NCI-H524 treated with DMSO at 0.1 percent for 48 hours (cell line): ENCODE results near the gene LYSMD2.

ENCODE experiments used
- DNase-seq: peaks from one replicate; lab custom pipeline; 2025; lab: John Stamatoyannopoulos, UW

Gene LYSMD2

DNA sequence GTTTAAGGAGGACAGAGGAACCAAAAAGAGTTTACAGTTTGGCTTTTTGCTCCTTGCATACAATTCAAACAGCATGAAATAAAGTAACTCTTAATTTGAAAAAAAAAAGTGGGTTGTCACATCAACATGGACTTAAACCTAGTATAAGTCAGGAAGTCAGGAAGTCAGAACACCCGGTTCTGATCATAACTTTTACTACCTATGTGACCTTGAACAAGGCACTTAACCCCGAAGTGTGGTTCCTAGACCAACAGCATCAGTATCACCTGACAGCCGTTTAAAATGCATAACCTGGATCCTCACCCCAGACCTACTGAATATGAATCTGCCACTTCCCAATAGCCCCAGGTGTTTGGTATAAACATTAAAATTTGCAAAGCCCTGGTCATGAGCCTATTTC is 18.7 kb downstream of the LYSMD2 start:
- no peak for DNase-seq

DNA sequence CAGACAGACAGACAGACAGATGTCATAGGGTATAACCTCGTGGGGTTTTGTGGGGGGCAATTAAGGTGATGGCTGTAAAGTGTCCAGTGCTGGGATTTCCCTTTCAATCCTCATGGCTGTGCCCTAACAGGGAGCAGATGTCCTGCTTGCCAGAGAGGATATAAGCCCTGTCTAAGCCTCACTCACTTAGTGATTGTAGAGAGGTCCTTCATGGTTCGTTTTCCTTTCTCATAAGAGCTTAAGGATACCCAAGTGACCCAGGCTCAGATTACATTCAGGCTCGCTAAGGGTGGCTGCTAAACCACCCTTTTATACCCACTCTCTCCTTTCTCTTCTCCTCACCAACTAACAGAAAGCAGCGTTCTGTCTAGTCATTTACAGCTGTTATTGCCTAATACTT is 19.2 kb downstream of the LYSMD2 start:
- DNase-seq = peak; percentile 98

DNA sequence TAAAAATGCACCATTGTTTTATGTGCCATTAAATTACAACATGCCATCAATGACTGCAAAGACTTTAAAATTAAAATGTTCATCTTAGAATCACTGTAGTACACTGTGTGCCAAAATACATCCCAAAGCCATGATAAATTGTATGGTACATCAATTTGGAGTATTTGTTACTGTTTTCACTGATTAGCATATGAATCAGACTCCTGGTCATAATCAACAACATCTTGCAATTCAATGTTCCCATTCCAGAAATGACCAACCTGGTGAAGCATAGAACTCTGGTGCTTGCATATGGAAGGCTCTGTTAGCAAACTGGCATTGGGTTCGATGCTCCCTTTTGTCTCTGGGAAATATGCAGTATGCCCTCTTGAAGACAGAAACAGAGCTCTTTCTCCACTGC is 22.5 kb downstream of the LYSMD2 start:
- DNase-seq = no peak

DNA sequence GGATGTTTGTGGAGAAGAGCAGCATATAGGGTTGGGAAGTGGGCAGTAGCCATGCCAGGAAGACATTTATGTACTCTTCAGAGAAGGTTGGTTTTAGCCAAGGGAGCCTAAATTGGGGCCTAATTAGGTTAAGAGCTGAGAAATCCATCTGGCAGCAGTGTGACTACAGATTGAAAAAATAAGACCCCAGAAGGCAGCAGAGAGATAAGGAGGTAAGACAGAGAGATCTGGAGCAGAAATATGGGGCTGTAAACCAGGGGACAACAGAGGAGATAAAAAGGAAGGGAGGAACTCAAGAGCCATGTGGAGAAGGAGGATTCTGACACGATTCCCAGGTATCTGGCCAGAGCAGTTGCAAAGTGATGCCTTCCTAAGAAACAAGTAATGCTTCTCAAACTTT is 23.3 kb downstream of the LYSMD2 start:
- peak; percentile 60 for DNase-seq

DNA sequence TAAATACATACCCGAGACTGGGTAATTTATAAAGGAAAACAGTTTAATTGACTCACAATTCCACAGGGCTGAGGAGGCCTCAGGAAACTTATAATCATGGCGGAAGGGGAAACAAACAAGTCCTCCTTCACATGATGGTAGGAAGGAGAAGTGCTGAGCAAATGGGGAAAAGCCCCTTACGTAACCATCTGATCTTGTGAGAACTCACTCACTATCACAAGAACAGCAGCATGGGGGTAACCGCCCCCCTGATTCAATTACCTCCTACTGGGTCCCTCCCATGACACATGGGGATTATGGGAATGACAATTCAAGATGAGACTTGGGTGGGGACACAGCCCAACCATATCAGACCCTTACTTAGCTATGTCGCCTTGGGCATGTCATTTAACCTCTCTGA is 28.4 kb downstream of the LYSMD2 start:
- DNase-seq = no peak

DNA sequence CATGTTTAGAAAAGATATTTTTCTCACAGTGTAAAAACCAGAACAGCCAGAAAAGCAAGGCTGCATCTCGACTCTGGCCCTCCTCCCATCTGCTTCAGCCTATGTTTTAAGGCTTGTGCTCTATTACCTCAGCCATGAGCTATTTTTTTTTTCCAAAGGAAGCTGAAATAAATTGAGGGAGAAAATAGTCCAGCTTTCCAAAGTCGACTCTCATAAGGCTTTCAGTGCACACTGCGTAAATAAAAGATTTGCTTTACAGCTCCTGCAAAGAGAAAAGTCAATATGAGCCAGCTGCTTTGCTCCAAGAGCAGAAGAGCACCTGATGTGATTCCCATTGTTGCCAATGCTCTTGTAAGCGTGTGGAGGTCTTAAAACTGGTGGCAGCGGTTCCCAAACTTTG is 29.4 kb downstream of the LYSMD2 start:
- DNase-seq = no peak

DNA sequence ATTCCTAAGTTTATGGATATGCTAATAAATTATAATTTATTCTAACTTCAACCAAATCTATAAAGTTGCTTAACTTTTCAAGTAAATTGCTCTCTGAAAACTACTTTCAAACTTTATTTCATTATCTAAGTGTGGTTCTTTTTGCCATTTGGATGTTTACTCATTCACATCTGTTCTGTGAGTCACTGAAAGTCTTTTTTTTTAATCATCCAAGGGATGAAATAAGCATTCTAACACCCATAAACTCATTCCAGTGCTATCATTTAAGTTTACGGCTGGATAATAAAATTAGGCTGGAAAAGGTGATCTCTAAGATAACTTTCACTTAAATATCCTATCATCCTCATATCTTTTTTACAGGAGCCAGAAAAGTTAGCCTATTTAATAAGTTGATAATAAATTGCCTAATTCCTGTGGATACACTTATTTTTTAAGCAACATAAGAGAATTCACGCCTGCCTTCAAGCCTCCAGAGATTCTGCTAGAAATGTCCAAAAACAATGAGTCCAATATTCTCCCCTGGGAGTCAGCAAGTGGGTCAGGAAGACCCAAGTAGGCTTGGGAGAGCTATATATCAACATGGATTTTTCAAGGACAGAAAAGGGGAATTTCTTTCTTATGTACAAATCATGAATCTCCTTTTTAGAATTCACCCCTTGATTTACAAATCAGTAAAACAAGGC is 30.4 kb downstream of the LYSMD2 start:
- no peak for DNase-seq

DNA sequence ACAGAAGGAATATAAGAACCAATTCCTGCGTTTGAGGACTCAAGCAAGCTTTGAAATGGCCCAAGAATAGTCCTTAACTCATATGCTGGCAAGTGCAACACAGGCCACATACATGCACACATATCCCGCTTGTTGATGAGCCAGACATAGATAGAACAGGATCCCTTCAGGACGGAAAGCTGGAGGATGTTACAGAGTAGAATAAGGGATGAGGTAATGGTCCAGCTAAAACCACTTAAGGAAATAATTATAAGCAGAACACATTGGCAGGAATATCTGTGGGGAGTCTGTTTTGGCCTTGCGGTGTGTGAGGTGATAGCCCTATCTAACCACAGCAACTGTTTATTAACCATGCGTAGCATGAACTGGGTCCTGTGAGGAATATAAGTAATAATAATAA is 31.2 kb downstream of the LYSMD2 start:
- DNase-seq = no peak

DNA sequence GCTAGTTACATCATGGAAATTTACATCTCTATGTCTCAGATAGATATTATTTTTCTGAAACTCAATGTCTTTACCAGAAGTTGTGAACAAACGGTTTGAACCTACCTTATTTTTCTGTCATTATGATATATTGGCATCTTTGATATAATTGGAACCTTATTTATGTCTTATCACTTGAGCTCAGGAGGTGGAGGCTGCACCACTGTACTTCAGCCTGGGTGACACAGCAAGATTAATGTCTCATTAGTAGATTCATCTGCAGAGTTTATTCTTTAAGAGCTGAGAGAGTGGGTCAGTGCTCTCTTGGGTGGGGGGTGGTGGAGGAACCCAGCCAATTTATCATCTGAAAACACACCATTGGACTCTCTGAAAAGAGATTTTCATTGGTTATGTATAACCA is 34.7 kb downstream of the LYSMD2 start:
- DNase-seq = no peak

DNA sequence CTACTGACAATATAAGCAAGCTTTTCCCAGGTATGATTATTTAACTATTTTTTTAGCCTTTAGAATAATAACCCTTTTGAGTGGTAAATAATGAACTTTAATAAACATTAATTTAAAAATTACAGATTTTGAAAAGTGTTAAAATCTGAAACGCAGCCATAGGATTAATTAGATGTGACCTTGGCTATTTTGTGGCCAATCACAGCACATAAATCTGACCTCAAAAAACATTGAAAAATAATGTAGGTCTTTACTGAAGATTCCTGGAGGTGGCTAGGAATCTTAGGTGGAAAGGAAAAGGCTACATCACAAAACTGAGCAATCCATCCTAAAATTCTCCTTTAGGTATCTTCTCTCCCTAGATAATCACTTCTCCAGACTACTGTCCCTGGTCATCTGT is 38.1 kb downstream of the LYSMD2 start:
- DNase-seq = no peak

DNA sequence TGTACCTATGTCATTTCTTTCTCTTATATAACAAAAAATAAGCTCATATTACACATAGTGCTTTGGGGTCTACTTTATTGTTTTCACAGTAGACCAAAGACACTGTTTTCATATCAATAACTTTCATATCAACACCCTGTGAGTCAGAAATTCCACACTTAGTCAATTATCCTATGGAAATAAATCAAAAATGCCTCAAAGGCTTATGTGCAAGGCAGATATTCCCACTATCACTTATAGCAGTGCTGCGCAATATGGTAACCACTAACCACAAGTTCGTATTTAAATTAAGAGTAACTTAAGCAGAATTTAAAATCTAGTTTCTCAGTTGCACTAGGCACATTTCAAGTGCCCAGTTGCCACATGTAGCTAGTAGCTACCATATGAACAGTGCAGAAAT is 40.3 kb downstream of the LYSMD2 start:
- DNase-seq = no peak

DNA sequence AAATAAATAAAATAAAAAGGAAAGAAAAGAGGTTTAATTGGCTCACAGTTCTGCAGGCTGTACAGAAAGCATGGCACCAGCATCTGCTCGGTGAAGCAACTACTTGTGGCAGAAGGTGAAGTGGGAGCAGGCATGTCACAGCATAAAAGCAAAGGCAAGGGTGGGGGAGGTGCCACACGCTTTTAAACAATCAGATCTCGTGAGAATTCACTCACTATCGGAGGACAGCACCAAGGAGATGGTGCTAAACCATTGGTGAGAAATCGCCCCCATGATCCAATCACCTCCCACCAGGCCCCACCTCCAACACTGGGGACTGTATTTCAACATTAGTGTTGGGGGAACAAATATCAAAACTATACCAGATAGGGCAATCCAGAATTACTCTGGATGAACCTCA is 40.9 kb downstream of the LYSMD2 start:
- no peak for DNase-seq

DNA sequence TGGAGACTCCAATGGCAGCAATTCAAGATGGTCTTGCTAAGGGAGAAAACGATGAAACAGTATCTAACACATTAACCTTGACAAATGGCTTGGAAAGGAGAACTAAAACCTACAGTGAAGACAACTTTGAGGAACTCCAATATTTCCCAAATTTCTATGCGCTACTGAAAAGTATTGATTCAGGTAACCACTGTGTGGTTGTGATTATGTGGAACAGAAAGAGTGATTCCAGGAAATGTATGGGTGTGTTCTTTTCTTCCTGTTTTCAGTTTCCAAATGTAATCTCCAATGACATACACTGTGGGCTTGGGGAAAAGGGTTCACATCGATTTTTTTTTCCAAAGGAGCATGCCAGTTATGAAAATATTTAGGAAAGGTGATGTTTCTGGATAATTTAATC is 45.3 kb downstream of the LYSMD2 start:
- no peak for DNase-seq

DNA sequence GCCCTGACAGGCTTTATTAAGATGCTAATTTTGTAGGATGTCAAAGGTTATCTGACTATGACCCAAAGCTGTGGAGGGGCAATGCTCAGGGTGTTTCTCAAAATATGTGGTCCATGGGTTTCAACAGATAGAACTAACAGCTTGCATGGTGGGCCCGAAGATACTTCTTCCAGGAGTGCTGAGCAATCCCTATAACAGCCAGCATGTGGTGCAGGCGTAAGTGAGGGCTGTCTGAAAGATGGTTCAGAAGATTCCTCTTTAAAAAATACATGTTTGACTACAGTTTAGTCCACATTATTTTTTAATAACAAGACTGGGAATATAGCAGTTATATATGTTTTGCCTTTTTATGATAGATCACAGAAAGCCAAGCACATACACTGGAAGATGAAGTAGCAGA is 48.6 kb downstream of the LYSMD2 start:
- DNase-seq = no peak

DNA sequence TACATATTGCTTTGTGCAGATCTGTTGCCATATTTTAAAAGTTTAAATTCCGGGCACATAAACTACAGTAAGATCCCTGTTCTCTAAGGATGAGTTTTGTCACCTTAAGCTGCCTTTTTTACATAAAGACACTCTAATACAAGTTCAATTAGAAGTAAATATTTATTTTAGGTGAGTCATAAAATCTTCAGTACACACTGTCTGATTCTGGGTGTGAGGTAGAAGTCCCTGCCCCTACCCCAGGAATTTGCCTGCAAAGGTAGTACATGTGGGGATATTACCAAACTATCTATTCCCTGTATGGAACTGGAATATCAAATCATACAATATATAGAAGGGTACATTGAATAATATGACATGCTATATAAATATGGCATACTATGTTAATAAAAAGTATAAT is 49.9 kb downstream of the LYSMD2 start:
- DNase-seq = no peak

DNA sequence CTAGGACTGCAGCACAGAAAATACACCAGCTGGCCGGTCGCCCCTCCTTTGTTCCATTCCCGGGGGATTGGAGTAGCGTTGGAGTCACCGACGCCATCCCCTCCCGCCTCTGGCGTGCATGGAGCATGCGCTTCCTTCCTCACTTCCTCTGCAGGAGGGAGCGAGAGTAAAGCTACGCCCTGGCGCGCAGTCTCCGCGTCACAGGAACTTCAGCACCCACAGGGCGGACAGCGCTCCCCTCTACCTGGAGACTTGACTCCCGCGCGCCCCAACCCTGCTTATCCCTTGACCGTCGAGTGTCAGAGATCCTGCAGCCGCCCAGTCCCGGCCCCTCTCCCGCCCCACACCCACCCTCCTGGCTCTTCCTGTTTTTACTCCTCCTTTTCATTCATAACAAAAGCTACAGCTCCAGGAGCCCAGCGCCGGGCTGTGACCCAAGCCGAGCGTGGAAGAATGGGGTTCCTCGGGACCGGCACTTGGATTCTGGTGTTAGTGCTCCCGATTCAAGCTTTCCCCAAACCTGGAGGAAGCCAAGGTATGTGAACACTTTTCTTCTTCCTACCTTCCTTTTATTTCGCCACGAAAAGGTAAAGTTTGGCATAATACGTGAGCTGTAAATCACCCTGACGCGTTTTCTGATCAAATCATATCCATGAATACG is 56.0 kb downstream of the LYSMD2 start, which contains the start of gene SCG3:
Gene SCG3 (plus strand): TSS at position 201 of the 661 bp plus-strand sequence. CDS start 253 bp downstream, at position 454.
- DNase-seq = peak; percentile 65

DNA sequence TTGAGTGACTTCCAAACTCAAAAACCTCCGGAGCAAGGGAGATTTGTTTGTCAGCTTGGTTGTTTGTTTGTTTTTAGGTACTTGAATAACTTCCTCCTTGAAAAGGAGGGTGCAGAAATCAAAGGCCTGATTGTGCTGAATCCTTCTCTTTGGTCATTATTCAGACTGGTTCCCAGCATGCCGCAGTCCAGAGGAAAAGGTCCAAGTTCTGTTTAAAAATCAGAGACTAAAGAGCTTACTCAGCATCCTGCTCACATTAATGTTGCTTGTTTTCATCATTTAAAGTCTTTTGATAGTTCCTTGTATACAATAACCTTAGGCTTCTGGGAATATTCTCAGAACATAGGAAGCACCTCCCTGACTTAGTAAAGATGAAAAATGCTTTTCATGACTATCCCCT is 57.1 kb downstream of the LYSMD2 start:
- no peak for DNase-seq

DNA sequence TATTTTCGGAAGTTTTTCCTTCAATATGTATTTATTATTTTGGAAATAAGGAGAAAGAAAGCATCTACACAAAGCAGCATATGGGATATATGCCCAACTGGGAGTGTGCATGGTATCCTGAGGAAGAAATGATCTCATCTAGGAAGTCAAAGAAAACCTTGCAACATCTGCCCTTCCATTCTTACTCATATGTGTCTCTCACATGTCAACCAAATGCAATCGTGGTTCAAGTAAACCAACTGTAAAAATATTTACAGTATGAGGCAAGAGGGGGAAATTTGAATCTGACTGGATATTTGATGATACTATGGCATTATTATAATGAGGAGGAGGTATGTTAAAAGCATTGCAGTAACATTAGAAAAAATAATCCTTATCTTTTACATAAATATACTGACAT is 59.4 kb downstream of the LYSMD2 start:
- DNase-seq = no peak

DNA sequence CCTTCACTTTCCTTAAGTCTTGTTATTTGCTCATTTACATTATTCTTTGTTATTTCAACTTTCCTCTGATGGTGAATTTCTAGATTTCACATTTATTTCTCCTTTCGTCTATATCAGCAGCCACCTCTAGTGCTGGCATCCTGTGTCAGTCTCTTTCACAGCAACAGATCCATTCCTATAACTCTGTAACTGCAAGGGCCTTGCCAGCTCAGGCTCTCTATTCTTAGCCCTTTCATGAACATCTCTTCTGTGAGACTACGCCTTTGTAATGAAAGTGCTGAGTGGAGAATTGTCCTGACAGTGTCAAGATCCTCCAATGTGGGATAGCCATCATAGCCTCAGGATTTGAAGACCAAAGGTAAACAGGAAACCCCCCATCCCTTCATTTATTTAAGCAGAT is 60.0 kb downstream of the LYSMD2 start:
- DNase-seq = no peak

DNA sequence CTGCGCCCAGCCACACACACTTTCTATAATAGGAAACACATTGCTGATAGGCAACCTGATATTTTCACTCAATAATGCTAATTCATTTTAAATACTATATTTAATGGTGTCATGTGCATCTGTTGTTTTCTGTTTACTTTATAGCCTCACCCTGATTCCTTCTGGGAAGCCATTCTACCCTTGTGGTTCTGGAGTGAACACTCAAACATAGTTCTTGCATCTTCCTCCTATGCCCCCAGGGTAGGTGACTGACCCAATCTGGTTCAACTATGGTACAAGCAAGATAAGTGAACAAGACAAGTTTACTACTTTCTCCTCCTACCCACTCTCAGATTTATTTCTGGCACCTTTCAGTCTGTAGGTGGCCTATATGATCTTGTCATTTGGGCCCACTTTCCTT is 60.4 kb downstream of the LYSMD2 start:
- DNase-seq = no peak

DNA sequence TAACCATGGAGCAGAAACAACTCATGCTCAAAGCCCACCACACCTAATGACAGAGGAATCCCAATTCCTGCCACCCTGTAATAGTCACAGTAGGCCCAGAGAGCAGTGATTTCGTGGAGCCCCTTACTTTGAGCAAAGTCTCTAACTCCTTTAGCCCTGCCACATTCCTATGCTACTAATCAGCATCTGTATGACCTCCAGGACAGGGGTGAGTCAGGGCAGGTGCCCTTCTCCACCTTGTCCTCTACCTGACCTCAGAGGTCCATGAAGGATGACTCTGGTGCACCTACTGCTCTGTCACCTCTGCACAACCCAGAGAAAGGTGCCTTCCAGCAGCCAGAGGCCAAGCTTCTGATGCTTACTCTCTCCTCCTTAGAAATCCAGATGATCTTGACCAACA is 62.2 kb downstream of the LYSMD2 start:
- no peak for DNase-seq
